HG02623 (cell line): ENCODE results near the gene NKX1-1.
"Not testable (repeated sequence)": the region's sequence is repeated elsewhere in the genome, so short reads cannot be mapped to it uniquely, and the experiment has no call there.

Experiments
- ATAC-seq: cut with Tn5 transposase; IDR thresholded peaks from one replicate; pipeline ENCODE4 v1.9.1; 2021; ENCODE audit warnings: moderate library complexity; ENCODE audit not compliant: unreplicated experiment

Gene NKX1-1

DNA sequence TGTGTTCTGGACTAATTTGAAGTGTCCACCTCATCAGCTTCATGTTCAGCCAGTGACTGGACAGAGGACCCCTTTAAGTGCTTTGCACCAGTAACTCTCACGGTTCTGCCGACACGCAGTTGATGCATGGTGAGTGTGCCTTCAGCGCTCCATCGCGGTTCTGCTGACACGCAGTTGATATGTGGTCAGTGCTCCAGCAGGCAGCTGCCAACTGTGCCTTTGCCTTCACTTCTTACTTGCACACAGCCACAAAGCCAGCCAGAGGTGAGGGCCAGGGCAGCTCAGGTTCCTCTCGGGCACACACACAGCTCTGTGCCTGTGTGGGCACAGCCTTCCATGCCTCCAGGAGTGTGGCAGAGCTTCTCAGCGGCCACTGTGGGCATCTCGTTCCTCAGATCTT lies 12.4 kb downstream of the NKX1-1 start:
- ATAC-seq = no peak

DNA sequence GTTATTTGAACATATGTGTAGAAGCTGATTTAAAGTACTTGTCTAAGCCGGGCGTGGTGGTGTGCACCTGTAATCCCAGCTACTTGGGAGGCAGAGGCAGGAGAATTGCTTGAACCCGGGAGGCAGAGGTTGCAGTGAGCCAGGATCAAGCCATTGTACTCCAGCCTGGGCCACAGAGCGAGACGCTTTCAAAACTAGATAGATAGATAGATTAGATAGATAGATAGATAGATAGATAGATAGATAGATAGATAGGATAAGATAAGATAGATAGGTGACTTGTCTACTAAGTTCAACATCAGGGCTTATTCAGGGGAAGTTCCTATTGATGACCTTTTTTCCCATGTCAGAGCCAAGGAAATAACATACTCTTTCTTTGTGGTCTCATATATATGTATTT lies 12.9 kb downstream of the NKX1-1 start:
- not testable (repeated sequence) for ATAC-seq

DNA sequence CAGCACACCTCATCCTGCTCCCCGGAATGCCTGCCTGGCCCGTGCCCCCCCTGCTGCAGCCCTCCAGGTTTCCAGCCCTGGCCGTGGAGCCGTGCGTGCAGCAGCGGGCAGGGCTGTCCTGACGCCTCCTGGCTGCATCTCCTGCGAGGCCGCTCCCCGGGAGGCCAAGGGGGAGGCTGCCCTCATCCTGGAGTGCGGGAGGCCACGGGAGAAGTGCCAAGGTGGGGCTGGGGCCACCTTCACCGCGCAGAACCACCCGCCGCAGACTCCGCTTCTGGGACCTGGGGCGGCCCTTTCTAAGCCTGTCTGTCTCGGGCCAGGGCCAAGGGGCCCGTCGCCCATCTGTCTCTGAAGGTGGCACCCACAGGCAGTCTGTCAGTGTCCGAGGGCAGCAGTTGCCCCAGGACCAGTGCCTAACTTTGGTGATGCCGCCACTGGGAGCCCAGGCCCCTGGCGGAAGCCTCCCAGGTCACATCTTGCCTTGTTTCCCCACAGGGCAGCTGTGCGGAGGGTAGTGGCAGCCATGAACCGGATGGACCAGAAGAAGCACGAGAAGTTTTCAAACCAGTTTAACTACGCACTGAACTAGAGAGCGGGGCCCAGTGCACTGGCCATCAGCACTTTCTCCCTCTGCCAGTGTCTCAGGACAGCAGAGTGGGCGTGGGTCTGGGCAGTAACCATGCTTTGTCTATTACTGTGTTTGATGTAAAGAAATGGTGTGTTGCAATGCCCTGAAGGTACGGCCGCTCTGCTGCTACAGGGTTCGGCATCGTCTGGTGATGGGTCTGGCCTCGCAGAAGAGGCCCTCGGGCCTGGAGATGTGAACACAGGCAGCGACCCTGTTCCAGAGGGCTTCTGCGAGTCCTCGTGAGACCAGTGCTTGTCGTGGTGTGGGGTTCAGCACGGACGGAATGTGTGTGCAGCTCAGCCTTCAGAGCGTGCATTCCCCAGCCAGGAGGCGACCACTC lies 20.6 kb downstream of the NKX1-1 start:
- no peak for ATAC-seq

DNA sequence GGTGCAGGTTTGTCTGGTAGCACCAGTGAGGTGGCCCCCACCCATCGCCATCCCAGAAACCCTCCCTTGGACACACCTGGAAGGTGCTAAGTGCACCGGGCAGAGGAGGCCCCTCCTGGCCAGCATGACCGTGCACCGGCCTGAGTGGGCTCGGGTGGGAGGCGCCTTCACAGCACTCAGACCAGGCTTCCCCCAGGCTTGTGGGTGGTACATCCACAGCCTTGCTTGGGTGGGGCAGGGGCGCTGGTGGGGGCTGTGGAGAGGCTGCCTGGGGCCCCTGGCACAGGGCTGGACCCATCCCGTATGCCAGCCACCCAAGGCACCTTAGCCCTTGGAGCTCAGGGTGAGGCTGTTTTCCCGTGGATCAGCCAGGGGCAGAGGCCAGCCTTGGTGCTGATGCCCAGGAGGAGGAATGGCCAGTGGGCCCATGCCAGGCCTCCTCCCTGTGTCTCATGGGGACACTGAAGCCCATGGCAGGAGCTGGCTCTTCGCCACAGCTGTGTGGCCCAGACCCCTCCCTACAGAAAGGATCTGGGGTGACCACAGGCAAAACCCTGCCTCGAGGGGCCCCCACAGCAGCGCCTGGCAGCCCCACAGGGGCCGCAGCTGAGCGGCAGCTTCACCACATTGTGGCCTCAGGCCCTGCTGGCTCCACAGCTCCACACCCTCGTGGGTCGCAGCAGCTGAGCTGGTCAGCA lies 21.4 kb downstream of the NKX1-1 start:
- no peak for ATAC-seq

DNA sequence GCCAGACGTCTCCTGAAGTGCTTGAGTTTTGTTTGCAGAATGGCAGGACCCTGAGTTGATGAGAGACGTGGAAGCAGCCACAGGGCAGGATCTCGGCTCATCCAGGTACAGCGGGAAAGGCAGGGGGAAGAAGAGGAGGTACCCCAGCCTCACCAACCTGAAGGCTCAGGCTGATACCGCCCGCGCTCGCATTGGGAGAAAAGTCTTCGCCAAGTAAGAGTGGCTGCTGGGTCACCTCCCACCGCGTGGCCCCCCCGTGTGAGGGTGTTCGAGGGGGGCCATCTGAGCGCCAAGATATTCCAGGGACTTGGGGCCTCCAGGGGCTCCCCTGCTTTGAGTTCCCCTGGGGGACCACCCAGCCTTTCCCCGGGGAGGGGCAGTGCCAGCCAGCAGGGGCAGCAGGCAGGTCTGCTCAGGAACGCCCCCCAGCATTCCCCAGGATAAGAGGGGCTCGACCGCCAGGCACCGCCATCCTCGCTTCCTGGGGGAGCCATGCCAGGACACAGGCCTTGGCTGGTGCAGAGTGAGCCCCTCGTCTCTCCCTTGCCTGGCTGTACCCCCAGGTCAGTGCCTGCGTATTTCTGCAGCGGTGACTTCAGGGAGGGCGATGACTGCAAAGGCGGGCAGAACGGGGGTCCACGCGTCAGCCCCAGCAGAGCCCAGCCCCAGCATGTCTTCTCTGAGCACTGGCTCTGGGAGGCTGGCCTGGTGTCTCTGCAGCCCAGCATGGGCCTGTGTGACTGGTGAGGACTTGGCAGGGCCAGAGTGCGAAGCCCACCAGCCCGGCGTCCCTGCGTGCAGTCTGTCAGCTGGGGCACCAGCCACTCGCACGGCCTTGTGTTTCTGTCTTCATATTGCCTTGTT lies 22.3 kb downstream of the NKX1-1 start:
- no peak for ATAC-seq

DNA sequence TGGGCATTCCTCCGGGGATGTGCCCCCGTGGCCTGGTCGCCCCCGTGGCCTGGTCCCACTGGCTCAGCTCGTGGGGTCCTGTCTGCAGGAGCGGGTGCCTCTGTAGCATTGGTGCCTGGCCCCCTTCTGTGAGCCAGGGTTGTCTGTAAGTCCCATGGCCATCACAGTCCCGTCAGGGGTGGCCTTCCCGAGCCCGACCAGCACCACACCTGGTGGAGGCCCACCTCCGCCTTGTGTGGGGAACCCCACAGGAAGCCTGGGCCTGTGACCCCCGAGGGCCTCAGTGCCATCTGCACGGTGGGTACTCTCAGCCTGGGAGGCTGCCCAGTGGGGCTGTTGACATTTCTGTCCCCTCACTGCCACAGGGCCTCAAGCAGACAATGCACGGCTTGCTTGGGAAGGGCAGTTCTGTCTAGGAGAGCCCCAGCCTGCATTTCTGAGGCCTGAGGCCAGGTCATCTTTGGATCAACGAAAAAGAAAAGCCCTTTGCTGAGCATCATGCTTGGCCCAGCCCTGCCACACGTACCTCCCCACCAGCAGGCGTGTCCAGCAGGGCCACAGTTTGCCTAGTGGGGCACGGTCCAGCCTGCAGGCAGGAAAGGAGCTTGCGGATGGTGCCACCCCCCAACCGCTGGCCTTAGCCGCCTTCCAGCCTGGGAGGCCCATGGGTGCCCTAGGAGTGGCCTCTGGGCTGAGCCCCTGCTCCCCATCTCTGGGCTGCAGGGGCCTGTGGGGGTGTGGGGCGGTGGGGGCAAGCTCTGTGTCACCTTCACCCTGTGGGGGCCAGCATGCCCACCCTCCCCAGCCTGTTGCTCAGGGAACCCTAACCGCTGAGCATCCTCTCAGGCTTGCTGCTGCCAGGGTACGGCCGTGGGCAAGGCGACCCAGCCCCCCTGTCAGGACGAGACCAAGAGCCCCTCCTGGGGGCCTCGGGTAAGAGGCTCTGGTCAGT lies 23.2 kb downstream of the NKX1-1 start:
- no peak for ATAC-seq

DNA sequence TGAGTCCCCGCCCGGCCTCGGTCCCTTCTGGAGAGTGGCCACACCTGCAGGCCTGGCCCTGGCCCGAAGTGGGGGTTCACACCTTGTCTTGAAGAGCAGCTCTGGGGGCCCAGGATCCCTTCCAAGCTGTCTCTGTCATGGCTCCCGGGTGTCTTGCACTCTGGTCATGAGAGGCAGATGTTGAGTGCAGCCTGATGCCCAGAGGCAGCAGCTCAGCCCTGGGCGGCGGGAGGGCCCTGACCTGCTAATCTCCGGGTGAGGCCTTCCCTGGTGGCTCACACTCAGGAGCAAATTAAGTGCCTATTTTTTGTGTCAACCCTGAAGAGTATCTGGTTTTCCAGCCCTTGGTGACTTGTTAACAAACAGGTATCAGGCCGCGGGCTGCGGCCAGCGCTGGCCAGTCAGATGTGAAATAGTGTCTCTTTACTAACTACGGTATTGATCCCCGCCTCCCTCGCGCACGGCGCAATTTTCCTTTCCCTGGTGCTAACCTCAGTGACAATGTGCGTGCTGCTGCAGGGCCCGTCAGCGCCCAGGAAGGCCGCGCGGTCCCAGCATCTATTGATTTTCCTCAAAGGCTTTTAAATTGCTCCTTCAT lies 24.2 kb downstream of the NKX1-1 start:
- ATAC-seq = no peak

DNA sequence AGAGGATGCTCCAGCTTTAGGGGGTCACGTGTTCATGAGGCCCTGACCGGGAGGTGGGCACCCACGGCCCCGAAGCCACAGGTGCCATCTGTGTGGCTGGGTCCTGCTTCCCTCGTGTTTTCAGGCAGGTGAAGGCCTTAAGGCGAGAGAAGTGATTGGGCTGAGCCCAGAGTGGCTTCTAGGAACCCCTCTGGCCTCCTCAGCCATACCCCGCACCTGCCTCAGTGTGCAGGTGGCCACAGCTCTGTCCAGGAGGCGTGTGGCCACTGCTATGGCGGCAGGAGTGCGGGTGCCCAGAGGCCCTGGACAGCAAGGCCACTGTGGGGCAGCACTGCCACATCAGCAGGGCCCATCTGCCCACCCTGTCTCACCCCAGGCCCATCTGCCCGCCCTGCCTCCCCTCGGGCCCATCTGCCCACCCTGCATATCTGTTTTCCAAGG lies 25.0 kb downstream of the NKX1-1 start:
- ATAC-seq = no peak

DNA sequence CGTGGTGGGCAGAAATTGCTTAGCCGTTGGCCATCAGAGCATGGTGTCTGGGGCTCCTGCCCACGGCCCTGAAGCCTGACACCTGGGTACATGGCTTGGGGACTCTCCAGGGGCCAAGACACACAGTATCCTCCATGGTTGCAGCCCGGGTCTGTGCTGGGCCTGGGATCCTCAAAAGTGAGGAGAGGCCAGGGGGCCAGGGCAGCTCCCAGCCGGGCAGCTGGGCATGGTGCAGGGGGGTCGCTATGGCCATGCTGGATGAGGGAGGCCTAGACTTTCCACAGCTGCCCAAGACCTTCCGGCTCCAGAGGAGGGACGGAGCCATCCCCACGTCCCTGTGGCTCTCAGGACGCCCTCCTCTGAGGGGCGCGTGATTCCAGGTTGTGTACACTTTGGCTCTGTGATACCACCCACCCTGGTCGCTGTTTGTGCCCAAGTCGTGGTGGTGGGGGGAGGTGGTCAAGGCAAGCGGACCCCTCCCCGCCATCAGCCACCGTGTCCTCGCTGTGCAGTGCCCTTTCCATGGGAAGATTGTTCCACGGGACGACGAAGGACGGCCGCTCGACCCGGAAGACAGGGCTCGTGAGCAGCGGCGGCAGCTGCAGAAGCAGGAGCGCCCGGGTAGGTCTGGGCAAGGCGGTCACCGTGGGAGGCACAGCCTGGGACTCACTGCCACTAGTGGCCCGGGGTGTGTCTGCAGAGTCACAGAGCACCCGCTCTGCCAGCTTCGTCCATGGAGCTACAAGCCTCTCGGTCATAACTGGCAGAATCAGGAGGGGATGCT lies 25.7 kb downstream of the NKX1-1 start:
- ATAC-seq = no peak

DNA sequence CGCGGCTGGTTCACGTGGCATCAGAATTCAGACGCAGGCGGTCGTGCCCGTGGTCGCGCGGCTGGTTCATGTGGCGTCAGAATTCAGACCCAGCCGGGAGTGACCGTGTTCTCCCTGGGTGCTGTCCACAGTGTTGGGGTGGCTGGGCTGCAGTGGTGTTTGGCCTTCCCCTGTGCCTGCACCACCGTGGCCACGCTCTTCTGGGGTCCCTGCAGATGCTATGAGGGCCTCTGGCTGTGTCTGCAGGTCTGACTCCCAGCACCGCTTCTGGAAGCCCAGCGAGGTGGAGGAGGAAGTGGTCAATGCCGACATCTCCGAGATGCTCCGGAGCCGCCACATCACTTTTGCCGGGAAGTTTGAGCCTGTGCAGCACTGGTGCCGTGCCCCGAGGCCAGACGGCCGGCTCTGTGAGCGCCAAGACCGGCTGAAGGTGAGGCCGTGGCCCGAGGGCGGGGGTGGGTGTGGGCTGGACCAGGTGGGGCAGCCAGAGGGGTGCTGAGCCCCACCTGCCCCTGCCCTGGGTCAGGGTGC lies 26.4 kb downstream of the NKX1-1 start:
- ATAC-seq = no peak

DNA sequence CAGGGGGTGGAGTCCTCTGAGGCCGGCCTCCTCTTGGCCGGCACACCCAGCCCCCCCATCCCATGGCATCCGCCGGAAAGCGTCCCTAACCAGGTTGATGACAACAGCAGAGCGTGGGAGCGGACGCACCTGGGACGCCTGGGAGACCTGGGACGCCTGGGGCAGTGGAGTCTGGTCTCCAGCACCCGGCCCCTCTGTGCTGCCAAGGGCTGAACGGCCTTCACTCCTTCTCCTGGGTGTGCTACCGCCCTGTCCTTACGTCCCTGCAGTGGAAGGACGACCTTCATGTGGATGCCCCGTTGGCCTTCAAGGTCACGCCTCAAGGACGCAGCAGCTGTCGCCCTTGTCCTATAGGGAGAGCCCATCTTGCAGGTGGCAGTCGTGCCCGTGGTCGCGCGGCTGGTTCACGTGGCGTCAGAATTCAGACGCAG lies 26.9 kb downstream of the NKX1-1 start:
- ATAC-seq = no peak

DNA sequence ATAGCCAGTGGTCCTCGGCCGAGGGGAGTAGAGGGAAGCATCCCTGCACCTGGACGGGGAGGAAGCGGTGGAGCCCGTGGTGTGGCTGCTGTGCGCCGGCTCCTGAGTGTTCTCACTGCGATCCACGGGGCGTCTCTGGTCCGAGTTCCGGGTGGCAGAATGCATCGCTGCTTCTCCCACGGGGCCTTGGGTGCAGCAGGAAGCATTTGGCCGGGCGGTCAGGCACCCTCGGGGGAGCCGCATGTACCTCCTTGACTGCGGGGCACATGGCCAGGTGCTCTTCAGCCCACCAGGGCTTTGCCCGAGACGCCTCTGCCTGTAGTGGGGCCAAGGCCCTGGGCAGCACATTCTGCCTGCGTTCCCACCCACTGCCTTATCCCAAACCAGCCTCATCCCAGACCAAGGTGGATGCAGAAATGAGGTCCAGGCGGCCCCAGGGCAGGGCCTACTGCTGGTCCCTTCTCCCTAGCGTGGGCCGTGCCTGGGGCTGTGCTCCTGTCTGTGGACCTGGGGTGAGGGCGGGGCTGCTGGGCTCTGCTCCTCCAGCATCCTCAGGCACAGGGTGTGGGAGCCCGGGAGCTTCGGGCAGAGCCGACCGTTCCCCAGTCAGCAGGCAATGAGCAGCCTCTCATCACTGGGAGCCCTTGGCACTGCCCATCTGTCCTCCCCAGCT lies 27.5 kb downstream of the NKX1-1 start:
- ATAC-seq = no peak

DNA sequence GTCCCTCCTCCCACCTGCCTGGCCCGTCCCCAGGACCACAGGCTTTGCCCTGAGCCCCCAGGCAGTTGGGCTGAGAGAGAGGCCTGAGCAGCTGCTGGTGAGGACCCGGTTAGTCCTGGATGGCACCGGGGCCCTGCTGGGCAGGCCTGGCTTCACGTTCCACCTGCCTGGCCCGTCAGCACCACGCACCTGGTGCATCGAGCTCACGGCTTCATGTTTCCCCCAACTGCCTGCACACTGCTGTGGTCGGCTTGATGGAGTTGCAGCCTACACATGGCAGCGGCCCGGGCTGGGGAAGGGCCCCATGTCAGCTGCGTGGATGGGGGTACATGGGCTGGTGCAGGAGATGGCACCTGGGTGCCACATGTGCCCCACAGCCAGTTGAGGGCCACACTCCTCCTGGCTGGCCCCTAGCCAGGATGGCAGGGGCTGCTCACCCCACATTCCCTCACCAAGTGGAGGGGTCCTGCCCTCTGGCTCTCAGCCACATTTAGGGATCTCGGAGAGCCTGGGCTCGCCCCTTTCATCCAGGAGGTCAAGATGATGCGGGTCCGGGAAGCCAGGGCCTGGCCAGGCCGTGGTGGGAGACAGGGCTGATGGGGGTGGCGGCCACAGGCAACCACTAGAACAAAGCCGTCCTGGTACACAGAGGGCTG lies 28.5 kb downstream of the NKX1-1 start:
- ATAC-seq = no peak

DNA sequence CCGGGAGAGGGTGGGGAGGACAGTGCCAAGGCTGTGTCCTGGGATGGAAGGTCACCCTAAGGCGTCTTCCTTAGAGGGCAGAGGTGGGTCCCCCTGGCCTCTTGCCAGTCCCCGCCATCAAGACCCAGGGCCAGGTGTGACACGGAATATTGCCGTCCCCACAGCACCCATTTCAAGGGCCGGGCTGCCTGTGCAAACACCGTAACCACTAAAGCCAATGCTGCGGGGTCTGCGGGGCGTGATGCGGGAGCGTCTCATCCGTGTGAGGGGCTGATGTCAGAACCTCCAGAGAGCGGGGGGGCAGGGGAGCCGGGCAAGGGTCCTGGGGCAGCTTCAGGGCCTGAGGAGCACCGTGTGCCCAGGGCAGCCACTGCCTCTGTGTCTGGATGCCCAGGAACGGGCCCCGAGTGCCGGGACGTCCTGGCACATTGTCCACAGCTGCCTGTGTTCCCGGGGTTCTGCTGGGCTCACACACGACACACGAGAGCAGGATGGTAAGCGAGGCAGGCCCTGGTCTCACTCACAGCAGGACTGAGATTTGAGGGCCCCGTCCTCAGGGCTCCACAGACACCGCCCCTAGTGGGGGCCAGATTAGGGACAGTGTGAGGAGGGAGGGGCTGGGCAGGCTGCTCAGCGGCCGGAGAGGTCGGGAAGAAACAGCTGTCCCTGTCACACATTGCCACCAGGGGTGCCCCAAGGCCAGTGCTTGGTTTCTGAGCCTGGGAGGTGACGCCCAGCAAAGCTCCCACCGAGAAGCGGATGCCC lies 29.2 kb downstream of the NKX1-1 start:
- no peak for ATAC-seq

DNA sequence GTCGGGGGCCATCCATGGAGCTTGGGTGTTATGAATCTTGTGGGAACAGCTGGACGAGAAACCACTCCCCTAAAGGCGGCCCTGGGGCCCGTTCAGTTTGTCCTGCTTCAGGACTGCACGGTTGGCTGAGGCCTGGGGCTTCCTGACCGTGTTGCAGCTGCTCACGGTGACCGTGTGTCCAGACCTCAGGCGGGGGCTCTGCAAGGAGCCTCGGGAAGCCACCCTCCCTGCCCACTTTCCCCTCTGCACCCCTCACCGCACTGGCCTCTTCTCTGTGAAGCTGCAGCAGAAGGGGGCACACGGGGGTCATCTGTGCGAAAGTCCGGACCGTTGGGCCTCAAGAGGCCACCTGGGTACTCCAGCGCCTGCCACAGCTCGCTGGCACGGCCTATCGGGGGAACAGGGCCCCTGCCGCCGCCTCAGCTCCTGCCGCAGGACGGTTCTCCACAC lies 29.8 kb downstream of the NKX1-1 start:
- ATAC-seq = no peak

DNA sequence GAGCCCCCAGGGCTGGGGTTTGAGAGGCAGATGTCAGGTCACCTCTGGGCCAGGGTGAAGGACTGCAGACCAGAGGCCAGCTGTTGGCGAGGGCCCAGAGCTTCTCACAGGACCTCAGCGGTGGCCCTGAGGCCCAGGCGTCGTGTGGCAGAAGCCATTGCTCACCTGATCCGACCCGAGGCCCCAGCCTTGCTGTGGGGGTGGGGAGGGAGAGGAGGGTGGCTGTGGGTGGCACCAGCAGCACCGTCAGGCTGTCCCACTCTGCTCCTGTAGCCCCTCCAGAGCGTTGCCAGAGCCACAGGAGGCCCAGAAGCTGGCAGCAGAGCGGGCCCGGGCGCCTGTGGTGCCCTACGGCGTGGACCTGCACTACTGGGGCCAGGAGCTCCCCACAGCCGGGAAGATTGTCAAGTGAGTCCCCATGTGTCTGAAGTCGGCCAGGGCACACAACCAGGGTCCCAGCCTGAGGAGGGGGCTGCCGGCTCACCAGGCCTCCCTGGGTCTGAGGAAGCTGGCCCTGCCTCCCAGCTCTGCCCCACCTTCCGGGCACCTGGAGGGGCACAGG lies 30.4 kb downstream of the NKX1-1 start:
- ATAC-seq = no peak
